Measurements from ENCODE around the gene HMCN1.

Gene HMCN1

DNA sequence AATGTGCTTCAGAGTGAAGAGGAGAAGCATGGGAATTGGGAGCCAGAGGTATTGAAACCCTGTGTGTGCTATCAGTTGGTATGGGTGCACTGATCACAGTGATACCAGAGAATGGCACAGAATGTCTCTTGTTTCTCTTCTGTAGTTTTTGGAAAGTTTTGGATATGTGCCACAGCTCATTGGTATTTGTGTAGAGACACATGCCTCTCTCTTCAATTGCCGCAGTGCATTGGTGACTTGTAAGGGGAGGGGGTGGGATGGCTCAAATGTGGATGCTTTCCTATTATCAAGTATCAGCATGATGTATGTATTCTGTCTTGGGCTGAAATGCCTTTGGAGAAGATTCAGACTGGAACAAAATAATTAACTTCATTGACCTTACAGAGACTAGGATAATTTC, 101.0 kb downstream of the HMCN1 start:
- H3K4me3 ChIP-seq (ENCODE audit: low read length) = no peak overlapping the region
- DNase-seq (ENCODE audit: low read depth, low spot score) = no peak

- no peak for DNase-seq (ENCODE audit: low read depth, low spot score)
- no peak overlapping the region for H3K4me3 ChIP-seq (ENCODE audit: low read length)
Observed at GRCh38 chr1:185837711-185838110, 103.5 kb downstream of the HMCN1 start.

- no peak for DNase-seq (ENCODE audit: low read depth, low spot score)
- H3K4me3 ChIP-seq (ENCODE audit: low read length) = no peak overlapping the region
Observed at GRCh38 chr1:185838111-185838510, 103.9 kb downstream of the HMCN1 start.

- no peak for DNase-seq (ENCODE audit: low read depth, low spot score)
- no peak overlapping the region for H3K4me3 ChIP-seq (ENCODE audit: low read length)
Observed at GRCh38 chr1:185840880-185841279, 106.7 kb downstream of the HMCN1 start.

GRCh38 chr1:185843297-185843869, 109.2 kb downstream of the HMCN1 start:
- no peak overlapping the region for H3K4me3 ChIP-seq (ENCODE audit: low read length)

GRCh38 chr1:185843986-185844385, 109.8 kb downstream of the HMCN1 start:
- DNase-seq (ENCODE audit: low read depth, low spot score) = no peak
- no peak overlapping the region for H3K4me3 ChIP-seq (ENCODE audit: low read length)

More at GRCh38 chr1:185843297-185843869, 109.2 kb downstream of the HMCN1 start:
- DNase-seq (ENCODE audit: low read depth, low spot score) = no peak

- H3K4me3 ChIP-seq (ENCODE audit: low read length) = no peak overlapping the region
- no peak for DNase-seq (ENCODE audit: low read depth, low spot score)
Observed at GRCh38 chr1:185846672-185847444, 112.7 kb downstream of the HMCN1 start.

GRCh38 chr1:185849014-185849413, 114.8 kb downstream of the HMCN1 start:
- no peak for DNase-seq (ENCODE audit: low read depth, low spot score)
- H3K4me3 ChIP-seq (ENCODE audit: low read length) = no peak overlapping the region

- no peak overlapping the region for H3K4me3 ChIP-seq (ENCODE audit: low read length)
- no peak for DNase-seq (ENCODE audit: low read depth, low spot score)
Observed at GRCh38 chr1:185850366-185850765, 116.2 kb downstream of the HMCN1 start.

- H3K4me3 ChIP-seq (ENCODE audit: low read length) = no peak overlapping the region
- no peak for DNase-seq (ENCODE audit: low read depth, low spot score)
Observed at GRCh38 chr1:185853739-185854138, 119.5 kb downstream of the HMCN1 start.

DNA sequence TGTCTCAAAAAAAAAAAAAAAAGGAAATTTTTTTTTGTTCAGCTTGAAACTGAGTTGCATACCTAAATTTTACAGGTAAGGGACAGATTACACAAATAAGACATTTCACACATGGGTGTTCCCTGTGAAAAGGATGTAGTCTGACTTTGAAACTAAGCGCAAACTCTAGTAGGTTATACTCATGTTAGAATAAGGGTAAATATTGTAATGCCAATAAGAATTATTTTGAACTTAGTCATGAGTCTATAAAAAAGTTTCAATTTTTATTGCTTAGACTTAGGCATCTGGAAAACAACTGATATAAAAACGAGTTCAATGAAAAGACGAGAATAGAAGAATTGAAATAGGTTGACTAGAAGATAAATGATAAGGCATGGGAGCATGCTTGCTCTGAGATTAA, 122.3 kb downstream of the HMCN1 start:
- no peak overlapping the region for H3K4me3 ChIP-seq (ENCODE audit: low read length)
- DNase-seq (ENCODE audit: low read depth, low spot score) = no peak

DNA sequence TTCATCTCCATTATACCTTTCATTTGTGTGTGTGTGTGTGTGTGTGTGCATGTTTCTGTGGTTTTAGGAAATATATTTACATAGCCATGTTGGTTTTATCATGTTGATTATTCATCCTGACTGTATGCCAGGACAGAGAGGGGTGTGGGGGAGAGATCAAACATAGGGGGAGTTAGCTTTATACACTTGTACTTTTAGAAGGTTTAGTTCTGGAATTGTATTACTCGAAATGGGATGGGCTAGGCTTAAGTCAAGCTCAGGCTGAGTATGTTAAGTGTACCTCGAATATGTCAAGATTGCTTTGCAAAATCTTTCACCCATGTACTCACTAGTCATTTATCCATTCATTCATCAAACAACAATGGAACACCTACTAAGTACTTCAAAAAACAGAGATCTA, 123.3 kb downstream of the HMCN1 start:
- no peak for DNase-seq (ENCODE audit: low read depth, low spot score)
- no peak overlapping the region for H3K4me3 ChIP-seq (ENCODE audit: low read length)

GRCh38 chr1:185860311-185860710, 126.1 kb downstream of the HMCN1 start:
- no peak for DNase-seq (ENCODE audit: low read depth, low spot score)
- no peak overlapping the region for H3K4me3 ChIP-seq (ENCODE audit: low read length)

DNA sequence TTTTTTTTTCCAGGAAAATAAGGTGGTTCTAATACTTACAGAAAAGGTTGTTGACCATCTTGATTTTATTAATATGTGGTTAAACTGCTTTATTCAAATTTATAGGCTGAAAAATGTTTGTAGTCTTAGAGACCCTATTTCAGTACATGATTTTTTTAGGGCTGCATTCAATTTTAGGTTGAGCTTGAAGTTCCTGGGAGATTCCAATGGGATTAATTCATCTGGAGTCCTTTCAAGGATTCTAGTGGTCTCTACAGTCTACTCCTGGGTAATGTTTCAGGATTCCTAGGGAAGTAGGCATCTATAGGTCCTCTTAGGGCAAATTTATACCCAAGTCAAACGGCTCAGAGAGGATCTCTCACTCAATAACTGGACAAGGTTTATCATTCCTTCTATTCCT, 126.7 kb downstream of the HMCN1 start:
- no peak for DNase-seq (ENCODE audit: low read depth, low spot score)
- no peak overlapping the region for H3K4me3 ChIP-seq (ENCODE audit: low read length)

DNA sequence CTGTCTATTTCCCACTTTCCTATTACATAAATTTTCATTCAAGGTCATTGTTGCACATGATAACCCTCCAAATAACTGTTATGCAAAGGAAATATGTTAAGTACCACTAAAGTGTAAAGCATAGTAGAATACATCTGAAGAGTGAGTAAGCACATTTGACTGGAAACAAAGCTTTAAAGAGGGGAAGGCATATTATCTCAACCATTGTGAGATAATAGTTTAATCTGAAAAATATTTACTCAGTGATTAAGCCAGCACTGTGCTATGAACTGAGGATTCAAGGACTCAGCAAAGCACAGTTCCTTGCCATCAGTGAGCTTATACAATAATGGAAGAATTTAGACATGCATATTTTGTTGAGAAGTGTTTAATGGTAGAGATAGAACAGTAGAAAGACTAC, 127.4 kb downstream of the HMCN1 start:
- no peak for DNase-seq (ENCODE audit: low read depth, low spot score)

DNA sequence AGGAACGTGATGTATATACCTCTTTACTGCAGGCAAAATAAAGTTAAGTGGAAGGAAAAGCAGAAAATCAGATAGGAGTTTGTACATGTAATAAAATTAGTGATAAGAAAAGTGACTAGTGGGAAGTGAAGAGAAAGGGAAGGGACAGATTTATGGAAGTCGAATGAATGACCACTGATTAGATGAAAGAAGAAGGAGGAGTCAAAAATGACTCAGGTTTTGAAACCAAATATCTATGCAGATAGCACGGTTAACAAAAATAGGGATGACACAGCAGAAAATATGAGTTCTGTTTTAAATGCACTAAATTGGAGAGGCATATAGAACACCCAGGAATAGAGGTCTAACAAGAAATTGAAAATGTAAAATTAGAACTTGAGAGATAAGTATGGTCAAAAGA, 128.0 kb downstream of the HMCN1 start:
- H3K4me3 ChIP-seq (ENCODE audit: low read length) = no peak overlapping the region
- no peak for DNase-seq (ENCODE audit: low read depth, low spot score)

More for the DNA sequence above, 127.4 kb downstream of the HMCN1 start:
- no peak overlapping the region for H3K4me3 ChIP-seq (ENCODE audit: low read length)

- no peak overlapping the region for H3K4me3 ChIP-seq (ENCODE audit: low read length)
- DNase-seq (ENCODE audit: low read depth, low spot score) = no peak
Observed at GRCh38 chr1:185864331-185864730, 130.1 kb downstream of the HMCN1 start.

DNA sequence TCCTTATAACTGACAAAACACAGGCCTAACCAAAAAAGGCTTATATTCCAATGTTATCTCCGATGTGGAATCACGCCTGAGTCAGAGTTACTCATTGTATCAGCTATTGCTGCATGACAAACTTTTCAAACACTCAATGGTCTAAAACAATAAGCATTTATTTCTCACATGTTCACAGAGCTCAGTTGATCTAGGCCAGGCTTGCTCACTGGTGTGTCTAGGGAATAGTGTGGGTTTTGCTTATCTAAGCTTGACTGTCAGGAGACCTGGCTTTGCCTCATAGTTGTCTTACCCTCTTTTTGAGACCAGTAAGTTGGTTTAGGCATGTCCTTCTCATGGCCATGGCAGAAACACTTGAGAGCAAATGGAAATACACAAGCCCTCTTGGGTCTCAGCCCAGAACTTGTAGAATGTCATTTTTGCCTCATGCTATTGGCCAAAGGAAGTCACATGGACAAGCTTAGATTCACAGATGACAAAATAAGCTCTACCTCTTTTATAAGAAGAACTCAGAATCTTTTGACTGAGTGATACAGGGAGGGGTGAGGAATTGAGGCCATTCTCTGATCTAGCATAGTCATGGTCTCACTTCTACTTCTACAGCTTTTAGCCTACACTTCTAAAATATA, 130.8 kb downstream of the HMCN1 start:
- H3K4me3 ChIP-seq (ENCODE audit: low read length) = no peak overlapping the region
- no peak for DNase-seq (ENCODE audit: low read depth, low spot score)

GRCh38 chr1:185869590-185869989, 135.4 kb downstream of the HMCN1 start:
- H3K4me3 ChIP-seq (ENCODE audit: low read length) = no peak overlapping the region
- DNase-seq (ENCODE audit: low read depth, low spot score) = no peak

- H3K4me3 ChIP-seq (ENCODE audit: low read length) = no peak overlapping the region
- no peak for DNase-seq (ENCODE audit: low read depth, low spot score)
Observed at GRCh38 chr1:185871627-185872150, 137.5 kb downstream of the HMCN1 start.
